ENCODE data around the gene HSD11B1. TPM values are rescaled to one million over a fixed set of nuclear protein-coding genes. Genes with fewer than 3 reads are reported as not detected.

The HSD11B1 gene
- total and polyA plus RNA-seq, 2 of the 4 experiments (the other 2 are of a cell fraction) = 0.41 to 0.72 TPM

DNA sequence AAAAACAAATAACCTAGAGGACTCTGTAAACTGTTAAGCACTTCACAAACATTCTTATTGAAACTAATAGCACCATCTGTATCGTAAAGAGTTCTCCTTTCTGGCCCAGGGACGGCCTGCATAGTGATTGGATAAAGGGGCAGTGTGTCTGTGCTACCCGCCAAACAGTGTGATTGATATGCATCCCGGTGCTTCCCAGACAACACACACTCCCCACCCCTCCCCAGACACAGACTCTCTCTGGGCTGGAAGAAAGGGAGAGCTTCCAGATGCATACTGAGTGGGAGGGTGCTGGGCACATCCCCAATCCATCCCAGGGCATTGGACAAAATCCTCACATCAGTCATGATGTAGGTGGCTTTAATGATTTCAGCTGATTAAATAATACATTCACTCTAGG, 3.7 kb downstream of the HSD11B1 start:
- no CpG with 5 or more reads among the region's 4 CpGs for WGBS, 2 experiments (ENCODE audit: extremely low coverage in 2 of 2, insufficient read length in 1 of 2)
- in situ Hi-C loops (cut with MboI; ENCODE audit: low sequenced_read_pairs) = no loop called here

More for the DNA sequence above, 3.7 kb downstream of the HSD11B1 start:
- no peak overlapping the region for H2AK9ac ChIP-seq (replicated peaks; ENCODE audit: low read depth, low read length, poor library complexity)
- H3K4ac ChIP-seq (ENCODE audit: low read depth, low read length) = no peak overlapping the region
- no peak overlapping the region for H3K56ac ChIP-seq (ENCODE audit: extremely low read depth, insufficient read depth, low read length)
- BruUV-seq (replicated peaks) = no TSS peak
- no peaks in the 10 kb centered on the region for H3K9me3 ChIP-seq (ENCODE audit: control insufficient read depth, insufficient read depth, low read length)
- TF ChIP-seq RAD21 (IDR thresholded peaks at IDR 0.05; ENCODE audit: low read length) (no peak), CHD1 (IDR thresholded peaks at IDR 0.05; ENCODE audit: low read depth, low read length) (no peak), FOS (IDR thresholded peaks at IDR 0.05; ENCODE audit: low read depth, low read length) (no peak), BHLHE40 (IDR thresholded peaks at IDR 0.05; ENCODE audit: low read depth, low read length) (no peak), POLR2A (IDR thresholded peaks at IDR 0.05; ENCODE audit: low read depth, low read length) (no peak), RCOR1 (IDR thresholded peaks at IDR 0.05; ENCODE audit: insufficient replicate concordance, low read length) (no peak), NFE2L2 (IDR thresholded peaks at IDR 0.05; ENCODE audit: low read depth, low read length) (no peak), CEBPB (IDR thresholded peaks at IDR 0.05; ENCODE audit: low read depth, low read length) (no peak), MAZ (IDR thresholded peaks at IDR 0.05; ENCODE audit: borderline replicate concordance, low read depth, low read length) (no peak), RFX5 (IDR thresholded peaks at IDR 0.05; ENCODE audit: low read depth, low read length) (no peak), MAFK (IDR thresholded peaks at IDR 0.05; ENCODE audit: low read depth, low read length) (no peak), MXI1 (IDR thresholded peaks at IDR 0.05; ENCODE audit: borderline replicate concordance, low read depth, low read length) (no peak), SMC3 (IDR thresholded peaks at IDR 0.05; ENCODE audit: low read depth, low read length) (no peak)
- TF ChIP-seq, protein P1, sequence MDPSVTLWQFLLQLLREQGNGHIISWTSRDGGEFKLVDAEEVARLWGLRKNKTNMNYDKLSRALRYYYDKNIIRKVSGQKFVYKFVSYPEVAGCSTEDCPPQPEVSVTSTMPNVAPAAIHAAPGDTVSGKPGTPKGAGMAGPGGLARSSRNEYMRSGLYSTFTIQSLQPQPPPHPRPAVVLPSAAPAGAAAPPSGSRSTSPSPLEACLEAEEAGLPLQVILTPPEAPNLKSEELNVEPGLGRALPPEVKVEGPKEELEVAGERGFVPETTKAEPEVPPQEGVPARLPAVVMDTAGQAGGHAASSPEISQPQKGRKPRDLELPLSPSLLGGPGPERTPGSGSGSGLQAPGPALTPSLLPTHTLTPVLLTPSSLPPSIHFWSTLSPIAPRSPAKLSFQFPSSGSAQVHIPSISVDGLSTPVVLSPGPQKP (IDR thresholded peaks at IDR 0.05; ENCODE audit: borderline replicate concordance, low read depth, low read length) = no peak
- TF ChIP-seq, protein P2, sequence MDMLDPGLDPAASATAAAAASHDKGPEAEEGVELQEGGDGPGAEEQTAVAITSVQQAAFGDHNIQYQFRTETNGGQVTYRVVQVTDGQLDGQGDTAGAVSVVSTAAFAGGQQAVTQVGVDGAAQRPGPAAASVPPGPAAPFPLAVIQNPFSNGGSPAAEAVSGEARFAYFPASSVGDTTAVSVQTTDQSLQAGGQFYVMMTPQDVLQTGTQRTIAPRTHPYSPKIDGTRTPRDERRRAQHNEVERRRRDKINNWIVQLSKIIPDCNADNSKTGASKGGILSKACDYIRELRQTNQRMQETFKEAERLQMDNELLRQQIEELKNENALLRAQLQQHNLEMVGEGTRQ (IDR thresholded peaks at IDR 0.05; ENCODE audit: low read depth, low read length) = no peak
- TF ChIP-seq, protein P3, sequence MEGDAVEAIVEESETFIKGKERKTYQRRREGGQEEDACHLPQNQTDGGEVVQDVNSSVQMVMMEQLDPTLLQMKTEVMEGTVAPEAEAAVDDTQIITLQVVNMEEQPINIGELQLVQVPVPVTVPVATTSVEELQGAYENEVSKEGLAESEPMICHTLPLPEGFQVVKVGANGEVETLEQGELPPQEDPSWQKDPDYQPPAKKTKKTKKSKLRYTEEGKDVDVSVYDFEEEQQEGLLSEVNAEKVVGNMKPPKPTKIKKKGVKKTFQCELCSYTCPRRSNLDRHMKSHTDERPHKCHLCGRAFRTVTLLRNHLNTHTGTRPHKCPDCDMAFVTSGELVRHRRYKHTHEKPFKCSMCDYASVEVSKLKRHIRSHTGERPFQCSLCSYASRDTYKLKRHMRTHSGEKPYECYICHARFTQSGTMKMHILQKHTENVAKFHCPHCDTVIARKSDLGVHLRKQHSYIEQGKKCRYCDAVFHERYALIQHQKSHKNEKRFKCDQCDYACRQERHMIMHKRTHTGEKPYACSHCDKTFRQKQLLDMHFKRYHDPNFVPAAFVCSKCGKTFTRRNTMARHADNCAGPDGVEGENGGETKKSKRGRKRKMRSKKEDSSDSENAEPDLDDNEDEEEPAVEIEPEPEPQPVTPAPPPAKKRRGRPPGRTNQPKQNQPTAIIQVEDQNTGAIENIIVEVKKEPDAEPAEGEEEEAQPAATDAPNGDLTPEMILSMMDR (conservative IDR thresholded peaks at IDR 0.05; ENCODE audit: low read depth, low read length) = no peak
- no peak overlapping the region for H3K14ac ChIP-seq (replicated peaks; ENCODE audit: low read depth, low read length)
- H3K9me1 ChIP-seq (ENCODE audit: insufficient read depth, low read length) = no peaks in the 10 kb centered on the region
- H3K27me3 ChIP-seq (ENCODE audit: control insufficient read depth, insufficient read depth, low read length) = no peaks in the 10 kb centered on the region
- no peaks in the 10 kb centered on the region for H3K36me3 ChIP-seq (ENCODE audit: control insufficient read depth, insufficient read depth, low read length)
- H3K4me2 ChIP-seq (ENCODE audit: low read depth, low read length) = no peak overlapping the region
- no peak for DNase-seq
- no peak overlapping the region for H3K27ac ChIP-seq (ENCODE audit: insufficient read depth, low read length)
- H3K23ac ChIP-seq (ENCODE audit: low read depth, low read length) = no peak overlapping the region
- no peaks in the 10 kb centered on the region for H3K79me1 ChIP-seq (ENCODE audit: low read depth in 1 of 2, low read length in 2 of 2)
- no peak overlapping the region for H3K9ac ChIP-seq (ENCODE audit: low read depth, low read length)
- dilution Hi-C loops (cut with HindIII; ENCODE audit: low sequenced_read_pairs, unreplicated experiment) (no loop called here), intact Hi-C loops (cut with micrococcal nuclease) (no loop called here)
- H2BK20ac ChIP-seq (ENCODE audit: low read depth, low read length) = no peak overlapping the region
- H3K18ac ChIP-seq (ENCODE audit: low read depth, low read length) = no peak overlapping the region
- no peak for ATAC-seq (ENCODE audit: low read depth)
- no peaks in the 10 kb centered on the region for H4K20me1 ChIP-seq (ENCODE audit: insufficient read depth, low read length)
- H4K5ac ChIP-seq (ENCODE audit: low read depth, low read length) = no peak overlapping the region
- no peak overlapping the region for H4K8ac ChIP-seq (ENCODE audit: low read depth in 2 of 2, low read length in 2 of 2)
- no peaks in the 10 kb centered on the region for H3K4me1 ChIP-seq (ENCODE audit: control insufficient read depth, insufficient read depth, low read length)
- H2AK5ac ChIP-seq (ENCODE audit: low read depth, low read length) = no peak overlapping the region
- no peak overlapping the region for H4K91ac ChIP-seq (ENCODE audit: insufficient read depth, low read depth, low read length)
- no peak overlapping the region for H2BK5ac ChIP-seq (ENCODE audit: low read depth, low read length, poor library complexity, severe bottlenecking)
- ChIA-PET POLR2A (ENCODE audit: unreplicated experiment) (no interaction called here), CTCF (interaction anchor here (0.6 kb wide), 1 partner anchor 1465 kb away, joined by 7 read pairs; no protein-coding TSS in a partner anchor)
- H2BK15ac ChIP-seq (ENCODE audit: low read depth, low read length) = no peak overlapping the region
- H2BK120ac ChIP-seq (ENCODE audit: low read depth, low read length) = no peak overlapping the region
- no peak overlapping the region for H2AFZ ChIP-seq (replicated peaks; ENCODE audit: low read length, poor library complexity)
- H3K4me3 ChIP-seq (ENCODE audit: insufficient read depth, low read depth, low read length) = no peak overlapping the region

All from IMR-90 (cell line).